HG03095 (cell line): Measurements from ENCODE around the gene PLPPR1.

Experiments used
- ATAC-seq: cut with Tn5 transposase; IDR thresholded peaks from one replicate; pipeline ENCODE4 v1.9.1; 2021; ENCODE audit warnings: moderate library complexity; ENCODE audit not compliant: unreplicated experiment

The PLPPR1 gene

GRCh38 chr9:101200852-101201251 is 172.3 kb downstream of the PLPPR1 start:
- ATAC-seq, result no peak

- ATAC-seq, result no peak
These were observed 173.1 kb downstream of the PLPPR1 start for GRCh38 chr9:101201630-101202029.

DNA sequence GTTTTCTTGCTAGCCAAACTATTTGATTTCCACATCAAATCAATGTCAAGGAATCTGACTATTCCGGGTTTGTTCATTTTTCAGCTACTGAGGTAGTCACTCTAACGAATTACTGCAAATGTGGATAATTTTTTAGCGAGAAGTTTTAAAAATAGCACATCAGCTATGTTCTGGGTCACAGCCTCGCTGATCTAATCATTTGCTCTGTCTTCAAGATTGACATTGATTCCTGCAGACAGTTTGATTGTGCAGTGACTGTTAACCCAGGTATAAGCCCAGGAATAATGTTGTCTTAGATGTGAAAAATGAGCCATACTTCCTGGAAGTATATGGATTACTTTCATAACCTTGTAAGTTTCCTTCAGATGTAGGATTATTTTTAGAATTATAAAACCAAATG is 181.1 kb downstream of the PLPPR1 start:
- no peak for ATAC-seq

DNA sequence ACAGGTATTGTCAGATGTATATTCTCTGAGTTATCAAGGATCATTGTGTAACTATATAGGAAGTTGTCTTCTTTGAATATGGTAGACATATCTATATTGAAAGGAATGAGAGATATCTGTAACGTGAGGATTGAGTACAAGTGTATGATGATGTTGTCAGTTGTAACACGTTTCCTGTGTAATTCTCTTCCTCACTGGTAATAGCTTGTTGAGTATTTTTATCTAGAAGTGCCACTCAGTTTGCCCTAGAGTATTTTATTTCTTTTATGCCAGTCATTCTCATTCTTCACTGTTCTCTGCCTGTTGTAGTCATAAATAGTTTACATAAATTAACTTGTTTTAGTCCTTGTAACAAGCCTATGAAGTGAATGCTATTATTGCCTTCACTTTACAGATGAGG is 184.1 kb downstream of the PLPPR1 start:
- ATAC-seq, result no peak

- no peak for ATAC-seq
These were observed 190.5 kb downstream of the PLPPR1 start for GRCh38 chr9:101219030-101219429.

- ATAC-seq, result no peak
These were observed 191.8 kb downstream of the PLPPR1 start for GRCh38 chr9:101220341-101220740.

DNA sequence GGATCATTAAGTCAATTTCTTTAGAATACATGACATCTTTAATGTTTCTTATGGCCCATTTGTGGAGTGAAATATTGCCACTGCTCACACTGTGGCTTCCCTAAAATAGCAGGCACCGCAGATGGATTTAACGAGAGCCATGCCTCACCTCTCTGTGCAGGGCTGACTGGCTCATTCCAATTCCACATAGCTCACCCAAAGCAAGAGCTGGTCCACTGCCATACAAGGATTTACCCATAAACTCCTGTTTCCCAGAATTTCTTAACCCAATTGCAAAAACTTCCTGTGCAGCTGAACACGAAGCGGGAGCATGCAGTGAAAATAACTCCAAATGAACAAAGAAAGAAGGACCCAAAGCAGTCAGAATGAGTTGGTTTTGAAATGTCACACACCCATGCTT is 196.7 kb downstream of the PLPPR1 start:
- ATAC-seq, result no peak

DNA sequence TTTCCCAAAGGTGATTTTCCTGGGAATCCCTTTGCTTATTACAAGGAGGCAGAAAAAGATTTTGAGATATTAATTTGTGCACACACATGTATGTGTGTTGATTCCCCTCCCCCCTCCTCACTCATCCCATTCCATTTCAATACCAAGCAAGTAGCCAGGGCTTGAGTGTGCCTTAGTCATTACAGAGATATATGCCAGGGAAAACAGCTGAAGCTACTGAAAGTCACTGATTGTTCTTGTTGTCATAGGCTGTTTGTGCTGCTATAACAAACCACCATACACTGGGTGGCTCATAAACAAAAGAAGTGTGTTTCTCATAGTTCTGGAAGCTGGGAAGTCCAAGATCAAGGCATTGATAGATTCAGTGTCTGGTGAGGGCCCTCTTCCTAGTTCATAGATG is 197.6 kb downstream of the PLPPR1 start:
- ATAC-seq, result no peak

DNA sequence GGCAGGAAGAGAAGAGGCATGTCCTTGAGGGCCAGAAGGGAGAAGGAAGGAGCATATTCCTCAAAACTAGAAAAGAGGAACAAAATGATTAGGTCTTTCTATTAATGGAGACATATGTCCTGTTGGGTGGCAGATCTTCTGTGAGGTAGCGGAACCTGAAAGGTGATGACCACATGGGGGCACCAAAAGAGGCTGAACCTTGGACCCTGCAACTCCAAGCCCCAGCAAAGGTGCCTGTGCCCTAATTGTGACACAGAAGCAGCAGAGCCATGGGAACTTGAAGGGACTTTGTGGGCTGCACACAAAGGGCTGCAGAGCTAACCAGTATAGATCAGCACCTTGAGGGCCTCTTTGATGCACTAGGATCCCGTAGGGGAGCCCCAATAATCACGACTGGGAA is 198.3 kb downstream of the PLPPR1 start:
- ATAC-seq, result no peak

DNA sequence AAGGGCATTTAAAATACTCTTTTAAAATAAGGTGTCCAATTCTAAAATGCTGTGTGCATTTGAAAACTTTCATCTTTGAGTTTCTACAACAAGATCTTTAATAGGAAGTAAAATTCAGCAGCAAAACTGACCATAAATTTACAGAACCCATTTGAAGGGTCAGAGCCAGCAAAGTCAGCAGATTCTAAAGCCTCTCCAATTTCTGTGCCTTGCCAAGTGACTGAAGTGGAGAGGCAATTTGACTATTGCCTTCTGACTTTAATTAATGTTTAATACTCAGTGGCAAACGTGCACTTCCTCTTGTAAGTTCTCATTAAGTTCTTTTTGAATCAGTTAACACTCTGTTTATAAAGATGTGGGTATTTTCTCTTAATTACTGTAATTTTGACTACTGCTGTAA is 201.1 kb downstream of the PLPPR1 start:
- ATAC-seq, result no peak

DNA sequence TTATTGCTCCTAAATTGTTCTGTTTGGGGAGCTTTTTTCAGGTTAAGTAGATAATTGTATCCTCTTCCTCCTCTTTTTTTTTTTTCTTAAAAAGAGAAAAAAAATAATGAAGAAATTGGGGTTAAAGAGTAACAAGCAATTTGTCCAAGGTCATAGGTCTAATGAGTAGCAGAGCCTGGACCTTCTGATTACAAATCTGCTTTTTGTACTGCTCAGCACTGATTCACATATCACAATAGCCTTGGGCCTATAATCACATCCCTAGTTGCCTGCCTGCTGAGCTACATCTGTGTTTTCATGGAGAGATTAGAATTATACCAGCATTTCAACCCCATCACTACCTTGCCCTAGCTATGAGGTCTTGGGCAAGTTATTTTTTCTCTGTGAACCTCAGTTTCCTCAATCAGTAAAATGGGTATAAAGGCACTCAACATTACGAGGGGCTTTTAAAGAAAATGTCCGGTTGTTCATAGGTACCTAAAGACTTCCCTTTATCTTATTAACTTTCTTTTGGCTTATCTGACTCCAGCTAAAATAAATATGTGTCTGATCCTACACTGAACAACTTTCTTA is 204.0 kb downstream of the PLPPR1 start:
- no peak for ATAC-seq

DNA sequence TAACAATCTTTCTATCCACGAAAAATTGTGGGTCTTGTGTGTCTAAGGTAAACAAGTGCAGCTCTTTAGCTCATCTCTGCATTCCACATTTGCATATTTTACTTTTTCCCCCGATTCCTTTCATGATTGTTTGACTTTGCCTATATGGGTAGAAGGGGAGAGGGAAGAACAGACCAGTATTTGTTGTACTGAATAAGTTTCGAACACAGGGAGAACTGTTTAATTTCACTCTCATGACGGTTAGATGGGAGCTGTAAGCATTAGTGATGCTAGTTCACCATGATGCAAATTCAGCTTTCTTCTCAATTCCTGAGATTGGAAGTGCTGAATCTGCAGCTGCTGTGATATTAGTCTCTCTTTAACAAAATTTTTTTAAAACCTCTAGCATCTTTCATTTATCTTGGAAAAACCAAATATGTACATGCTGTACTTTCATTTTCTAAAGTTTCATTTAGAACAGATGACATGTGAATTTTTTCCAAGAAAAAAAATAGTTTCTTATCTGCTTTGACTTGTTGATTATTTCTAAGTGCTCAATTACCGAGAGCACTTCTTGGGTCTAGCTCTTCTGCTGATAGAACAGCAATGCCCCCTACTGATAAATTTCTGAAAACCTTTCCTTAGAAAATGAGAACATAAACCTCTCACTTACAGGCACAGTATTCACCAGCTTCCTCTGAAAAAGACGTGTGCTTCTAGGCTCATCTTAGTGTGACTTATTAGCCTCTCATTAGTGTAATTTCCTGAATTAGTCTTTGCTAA is 206.8 kb downstream of the PLPPR1 start:
- no peak for ATAC-seq

DNA sequence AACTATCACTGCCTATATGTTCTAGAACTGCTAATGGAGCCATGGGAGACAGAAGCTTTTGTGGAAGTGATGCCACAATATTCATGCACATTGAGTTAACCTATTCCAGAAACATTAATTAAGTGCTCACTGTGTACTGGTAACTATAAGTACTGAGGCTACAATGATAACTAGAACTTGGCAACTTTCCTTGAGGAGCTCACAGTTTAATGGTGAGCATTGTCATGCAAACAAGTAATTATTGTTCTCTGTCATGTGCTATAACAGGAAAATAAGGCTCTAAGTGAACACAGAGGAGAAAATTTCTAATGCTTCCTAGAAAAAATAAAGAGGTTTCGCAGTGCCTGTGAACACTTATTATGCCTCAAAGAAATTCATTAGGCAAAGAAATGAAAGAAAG is 214.1 kb downstream of the PLPPR1 start:
- ATAC-seq, result no peak

DNA sequence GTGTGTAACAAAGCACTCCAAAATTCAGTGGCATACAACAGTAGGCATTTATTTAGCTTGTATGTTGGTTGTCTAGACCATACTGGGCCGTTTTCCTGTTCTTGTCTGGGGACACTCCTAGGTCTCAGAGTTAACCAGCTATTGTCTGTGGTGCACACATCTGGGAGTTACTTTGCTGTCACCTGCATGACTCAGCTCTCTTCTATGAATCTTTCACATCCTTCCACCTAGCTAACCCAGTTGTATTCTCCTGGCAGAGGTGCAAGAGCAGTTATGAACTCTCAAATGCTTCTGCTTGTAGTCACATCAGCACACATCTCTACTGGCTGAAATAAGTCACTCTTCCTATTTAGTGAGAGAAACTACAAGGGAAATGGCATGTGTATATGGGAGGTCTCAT is 218.2 kb downstream of the PLPPR1 start:
- no peak for ATAC-seq

GRCh38 chr9:101247297-101247696 is 218.8 kb downstream of the PLPPR1 start:
- no peak for ATAC-seq

GRCh38 chr9:101254733-101255433 is 226.4 kb downstream of the PLPPR1 start:
- no peak for ATAC-seq

DNA sequence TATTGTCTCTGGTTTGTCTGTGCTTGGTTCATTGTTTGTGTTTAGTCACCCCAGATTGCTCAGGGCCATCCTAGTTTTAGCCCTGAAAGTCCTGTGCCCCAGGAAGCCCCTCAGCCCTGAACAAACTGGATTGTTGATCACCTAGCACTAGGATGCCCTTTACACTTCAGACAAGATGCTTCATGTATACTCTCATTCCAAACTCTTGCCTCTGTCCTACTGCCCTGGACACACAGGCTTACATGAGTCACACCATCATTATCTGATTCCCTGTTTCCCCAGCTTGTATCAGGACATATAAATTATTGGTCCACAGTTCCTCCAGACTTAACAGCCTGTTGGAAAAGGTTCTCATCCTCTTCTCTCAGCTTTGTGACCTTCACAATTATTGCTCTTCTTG is 236.2 kb downstream of the PLPPR1 start:
- ATAC-seq, result no peak

- no peak for ATAC-seq
These were observed 236.7 kb downstream of the PLPPR1 start for GRCh38 chr9:101265261-101265660.

DNA sequence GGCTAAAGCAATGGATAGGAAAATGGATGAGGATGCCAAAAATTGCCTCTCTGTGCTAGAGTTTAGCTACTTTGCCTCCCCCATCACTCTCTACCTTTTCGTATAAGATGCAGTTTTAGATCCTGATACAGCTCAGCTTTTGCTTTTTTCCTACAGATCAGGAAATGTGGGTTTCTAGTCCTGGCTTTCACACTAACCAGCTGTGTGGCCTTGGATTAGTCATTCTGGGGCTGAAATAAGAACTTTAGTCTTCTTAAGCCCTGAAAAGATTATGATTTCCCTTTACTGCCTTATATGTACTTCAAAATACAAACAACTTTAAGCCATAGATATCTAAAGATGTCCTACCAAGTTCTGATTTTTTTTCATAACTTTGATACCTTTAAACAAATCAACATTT is 239.9 kb downstream of the PLPPR1 start:
- no peak for ATAC-seq

DNA sequence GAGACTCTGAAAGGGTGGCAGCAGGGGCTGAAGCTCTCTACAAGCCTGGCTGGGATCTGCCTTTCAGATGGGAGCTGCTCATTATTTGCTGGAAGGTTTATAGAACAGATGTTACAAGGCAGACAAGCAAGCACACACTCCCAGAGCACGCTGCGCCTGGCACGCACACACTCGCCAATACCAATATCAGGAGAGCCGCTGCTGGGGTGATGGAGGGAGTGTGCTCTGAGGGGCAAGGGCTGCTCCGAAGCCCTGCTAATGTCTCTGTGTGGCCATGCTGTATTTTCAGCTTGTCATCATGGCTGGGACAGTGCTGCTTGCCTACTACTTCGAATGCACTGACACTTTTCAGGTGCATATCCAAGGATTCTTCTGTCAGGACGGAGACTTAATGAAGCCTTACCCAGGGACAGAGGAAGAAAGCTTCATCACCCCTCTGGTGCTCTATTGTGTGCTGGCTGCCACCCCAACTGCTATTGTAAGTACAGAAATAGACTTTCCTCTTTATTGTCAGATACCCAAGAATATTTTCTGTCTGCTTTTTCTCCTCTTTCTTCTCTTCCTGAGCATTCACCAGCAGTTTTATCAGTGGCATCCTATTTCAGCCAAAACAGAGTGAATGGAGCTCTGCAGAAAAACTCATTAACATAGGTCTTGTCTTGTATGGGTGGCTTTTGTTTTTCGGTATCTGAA is 241.2 kb downstream of the PLPPR1 start:
- ATAC-seq, result no peak

- ATAC-seq, result no peak
These were observed 241.8 kb downstream of the PLPPR1 start for GRCh38 chr9:101270302-101270701.

GRCh38 chr9:101271102-101271501 is 242.6 kb downstream of the PLPPR1 start:
- no peak for ATAC-seq
